ENCODE measurements around the gene NGEF. TPM values are rescaled to one million over a fixed set of nuclear protein-coding genes. Genes with fewer than 3 reads are reported as not detected.

NGEF gene
- total RNA-seq, 4 donors from 2014 or later = 46.1 to 105 (median 68.8) TPM

DNA sequence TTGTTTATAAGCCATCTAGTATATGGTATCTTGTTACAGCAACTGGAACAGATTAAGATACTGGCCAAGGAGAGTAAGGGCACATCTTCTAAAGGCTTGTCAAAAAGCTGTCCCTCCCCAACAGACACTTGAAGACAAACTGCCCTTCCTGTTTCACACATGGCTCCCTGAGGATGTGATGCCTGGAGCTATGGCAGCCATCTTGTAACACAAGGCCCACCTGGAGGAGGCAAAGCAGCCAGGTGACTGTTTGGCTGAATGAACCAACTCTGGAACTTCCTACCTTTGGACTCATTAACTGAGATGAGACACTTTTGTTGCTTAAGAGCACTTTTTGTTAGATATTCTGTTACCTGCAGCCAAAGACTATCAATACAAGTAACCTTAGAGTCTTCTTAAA is 88.6 kb downstream of the NGEF start:
- no peaks in the 10 kb centered on the region for H3K36me3 ChIP-seq
- H3K27me3 ChIP-seq = peaks cover 44% of the 10 kb centered on the region
- no peak overlapping the region for H3K4me3 ChIP-seq
- in situ Hi-C loops (cut with MboI; ENCODE audit: low pct_ligation_motif_present in 1 of 4, low pct_unique_long_range_greater_than_20kb in 1 of 4, low sequenced_read_pairs in 3 of 4) = no loop called here
- H3K9me3 ChIP-seq = no peaks in the 10 kb centered on the region
- no peak overlapping the region for H3K27ac ChIP-seq
- TF ChIP-seq EP300 (IDR thresholded peaks at IDR 0.05; ENCODE audit: low read depth) = no peak
- no peak for TF ChIP-seq POLR2A (IDR thresholded peaks at IDR 0.05)
- TF ChIP-seq POLR2AphosphoS5 (IDR thresholded peaks at IDR 0.05) = no peak
- TF ChIP-seq, protein P1, sequence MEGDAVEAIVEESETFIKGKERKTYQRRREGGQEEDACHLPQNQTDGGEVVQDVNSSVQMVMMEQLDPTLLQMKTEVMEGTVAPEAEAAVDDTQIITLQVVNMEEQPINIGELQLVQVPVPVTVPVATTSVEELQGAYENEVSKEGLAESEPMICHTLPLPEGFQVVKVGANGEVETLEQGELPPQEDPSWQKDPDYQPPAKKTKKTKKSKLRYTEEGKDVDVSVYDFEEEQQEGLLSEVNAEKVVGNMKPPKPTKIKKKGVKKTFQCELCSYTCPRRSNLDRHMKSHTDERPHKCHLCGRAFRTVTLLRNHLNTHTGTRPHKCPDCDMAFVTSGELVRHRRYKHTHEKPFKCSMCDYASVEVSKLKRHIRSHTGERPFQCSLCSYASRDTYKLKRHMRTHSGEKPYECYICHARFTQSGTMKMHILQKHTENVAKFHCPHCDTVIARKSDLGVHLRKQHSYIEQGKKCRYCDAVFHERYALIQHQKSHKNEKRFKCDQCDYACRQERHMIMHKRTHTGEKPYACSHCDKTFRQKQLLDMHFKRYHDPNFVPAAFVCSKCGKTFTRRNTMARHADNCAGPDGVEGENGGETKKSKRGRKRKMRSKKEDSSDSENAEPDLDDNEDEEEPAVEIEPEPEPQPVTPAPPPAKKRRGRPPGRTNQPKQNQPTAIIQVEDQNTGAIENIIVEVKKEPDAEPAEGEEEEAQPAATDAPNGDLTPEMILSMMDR (IDR thresholded peaks at IDR 0.05) = no peak
- DNase-seq = no peak
- peaks cover 6 to 16% (median 13%) of the 10 kb centered on the region in 4 donors for H3K4me1 ChIP-seq
- intact Hi-C loops (cut with DNase I; ENCODE audit: low total_unique reads) = no loop called here

DNA sequence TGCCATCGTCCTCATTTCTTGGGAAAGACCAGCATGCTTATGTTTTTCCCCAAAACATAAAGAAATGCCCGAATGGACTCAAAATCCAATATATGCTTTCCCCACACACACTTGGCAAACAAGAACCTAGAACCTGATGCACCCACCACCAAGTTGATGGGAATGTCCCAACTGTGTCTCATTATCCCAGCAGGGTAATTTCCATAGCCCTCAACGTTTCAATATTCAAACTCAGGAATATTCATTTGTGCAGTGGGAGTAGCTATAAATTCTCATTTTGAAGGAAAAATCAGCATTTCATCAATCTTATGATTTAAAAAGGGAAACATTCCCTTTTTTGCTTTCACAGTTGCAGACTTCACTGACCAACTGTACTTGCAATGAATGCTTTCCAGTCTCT is 92.3 kb downstream of the NGEF start:
- in situ Hi-C loops (cut with MboI; ENCODE audit: low pct_ligation_motif_present in 1 of 4, low pct_unique_long_range_greater_than_20kb in 1 of 4, low sequenced_read_pairs in 3 of 4) = no loop called here

DNA sequence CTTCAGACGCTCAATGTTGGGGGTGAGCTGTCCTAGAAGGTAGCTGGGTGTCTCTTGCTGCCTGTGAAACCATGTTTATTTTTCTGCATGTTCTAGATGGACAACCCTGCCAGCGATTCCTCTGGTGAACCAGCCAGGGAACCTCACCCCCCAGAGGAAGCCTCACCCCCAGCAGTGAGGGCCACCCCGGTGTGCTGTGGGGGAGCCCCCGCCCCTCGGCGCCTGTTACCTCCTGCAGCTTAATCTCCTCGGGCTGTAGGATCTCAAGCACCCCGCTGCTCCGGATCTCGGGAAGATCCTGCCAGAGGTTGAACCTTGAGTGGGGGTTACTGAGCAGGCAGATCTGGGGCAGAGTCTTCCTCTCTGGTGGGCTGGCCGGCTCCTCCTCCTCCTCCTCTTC is 93.0 kb downstream of the NGEF start:
- Histone ChIP-seq H3K27me3 (peaks cover 9% of the 10 kb centered on the region), H3K4me1 (no peaks in the 10 kb centered on the region), H3K4me3 (no peak overlapping the region), H3K36me3 (no peaks in the 10 kb centered on the region), H3K9me3 (no peaks in the 10 kb centered on the region), H3K27ac (no peak overlapping the region)
- no peak for TF ChIP-seq POLR2AphosphoS5 (IDR thresholded peaks at IDR 0.05)
- TF ChIP-seq, protein P1 (IDR thresholded peaks at IDR 0.05) = no peak
- no peak for TF ChIP-seq POLR2A (IDR thresholded peaks at IDR 0.05)
- no peak for TF ChIP-seq EP300 (IDR thresholded peaks at IDR 0.05; ENCODE audit: low read depth)
- in situ Hi-C loops (cut with MboI; ENCODE audit: low pct_ligation_motif_present in 1 of 4, low pct_unique_long_range_greater_than_20kb in 1 of 4, low sequenced_read_pairs in 3 of 4) (no loop called here), intact Hi-C loops (cut with DNase I; ENCODE audit: low total_unique reads) (no loop called here)
- no peak for DNase-seq
- WGBS, 2 donors (ENCODE audit: low coverage in 1 of 2) = 80 to 83% methylated on average over 2 to 11 of the region's 11 CpGs

More for the DNA sequence above, 92.3 kb downstream of the NGEF start:
- intact Hi-C loops (cut with DNase I; ENCODE audit: low total_unique reads) = no loop called here
- no peaks in the 10 kb centered on the region for H3K9me3 ChIP-seq
- 25 to 79% methylated on average over 1 to 3 of the region's 3 CpGs for WGBS, 2 donors (ENCODE audit: low coverage in 1 of 2)
- no peak for DNase-seq
- no peaks in the 10 kb centered on the region for H3K4me1 ChIP-seq
- no peaks in the 10 kb centered on the region for H3K36me3 ChIP-seq
- peaks cover 15% of the 10 kb centered on the region for H3K27me3 ChIP-seq
- H3K27ac ChIP-seq = no peak overlapping the region
- TF ChIP-seq, protein P1 (IDR thresholded peaks at IDR 0.05) = no peak
- no peak for TF ChIP-seq EP300 (IDR thresholded peaks at IDR 0.05; ENCODE audit: low read depth)
- TF ChIP-seq POLR2AphosphoS5 (IDR thresholded peaks at IDR 0.05) = no peak
- TF ChIP-seq POLR2A (IDR thresholded peaks at IDR 0.05) = no peak
- H3K4me3 ChIP-seq = no peak overlapping the region

DNA sequence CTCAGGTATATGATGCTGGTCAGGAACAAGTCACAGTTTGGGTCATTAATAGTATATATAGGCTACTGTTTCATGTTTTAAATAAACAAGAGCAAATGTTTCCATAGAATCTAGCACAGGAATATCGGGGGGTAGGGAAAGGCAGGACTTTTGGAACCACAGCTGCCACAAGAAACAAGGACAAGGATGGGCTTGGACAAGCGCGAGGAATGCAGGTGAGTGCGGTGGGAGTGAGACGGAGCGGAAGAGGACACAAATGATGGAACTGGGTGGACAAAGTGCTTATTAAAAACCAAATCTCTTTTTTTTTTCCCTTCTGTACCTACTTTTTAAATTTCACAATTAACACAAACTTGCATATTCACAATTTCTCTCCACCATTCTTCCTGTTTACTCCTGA is 93.9 kb downstream of the NGEF start:
- Histone ChIP-seq H3K27ac (no peak overlapping the region), H3K4me1 (no peaks in the 10 kb centered on the region), H3K4me3 (no peak overlapping the region), H3K27me3 (peaks cover 7% of the 10 kb centered on the region), H3K9me3 (no peaks in the 10 kb centered on the region), H3K36me3 (no peaks in the 10 kb centered on the region)
- in situ Hi-C loops (cut with MboI; ENCODE audit: low pct_ligation_motif_present in 1 of 4, low pct_unique_long_range_greater_than_20kb in 1 of 4, low sequenced_read_pairs in 3 of 4) = no loop called here
- no peak for DNase-seq
- TF ChIP-seq, protein P1 (IDR thresholded peaks at IDR 0.05) = no peak
- TF ChIP-seq POLR2A (IDR thresholded peaks at IDR 0.05) (no peak), EP300 (IDR thresholded peaks at IDR 0.05; ENCODE audit: low read depth) (no peak), POLR2AphosphoS5 (IDR thresholded peaks at IDR 0.05) (no peak)
- intact Hi-C loops (cut with DNase I; ENCODE audit: low total_unique reads) = no loop called here
- WGBS, 2 donors (ENCODE audit: low coverage in 1 of 2) = 93 to 96% methylated on average over 6 of the region's 6 CpGs

Data from transverse colon (tissue), 4 donors.